Fibroblast of lung (primary cell): ENCODE data around the gene RABIF. TPM values are rescaled to one million over a fixed set of nuclear protein-coding genes. Genes with fewer than 3 reads are reported as not detected.

Experiments used
- DNase-seq, 2 donors: peaks; one replicate each; pipeline versions ENCODE4 v3.0.0 to v3.0.0-alpha.2; 2010; ENCODE audit warnings: low read depth in 2 of 2
- H2AFZ ChIP-seq: 2 replicates; pipeline ENCODE4 v1.5.1; 2012; ENCODE audit warnings: low read length, control low read depth, inconsistent platforms
- H3K27ac ChIP-seq: 2 replicates; pipeline ENCODE4 v1.5.1; 2011; ENCODE audit warnings: low read length, control low read depth; ENCODE audit not compliant: insufficient read depth
- H3K27me3 ChIP-seq: 2 replicates; pipeline ENCODE4 v1.5.1; 2011; ENCODE audit warnings: mild to moderate bottlenecking, low read length; ENCODE audit not compliant: control insufficient read depth, insufficient read depth
- H3K36me3 ChIP-seq: 2 replicates; pipeline ENCODE4 v1.5.1; 2011; ENCODE audit warnings: low read length; ENCODE audit not compliant: control insufficient read depth, insufficient read depth
- H3K4me1 ChIP-seq: 2 replicates; pipeline ENCODE4 v1.5.1; 2011; ENCODE audit warnings: low read length; ENCODE audit not compliant: control insufficient read depth, insufficient read depth; ENCODE audit errors: extremely low read depth
- H3K4me2 ChIP-seq: 2 replicates; pipeline ENCODE4 v1.5.1; 2011; ENCODE audit warnings: low read length, control low read depth; ENCODE audit not compliant: insufficient read depth; ENCODE audit errors: extremely low read depth
- H3K4me3 ChIP-seq, 4 experiments: fragments of 200-600 bp in 1 of 4; sonication (generic) in 1 of 4; replicated peaks in 1 of 4; 2 replicates each; pipeline ENCODE4 v1.5.1; 2011 to 2016; ENCODE audit warnings: low read length in 4 of 4, low read depth in 3 of 4, mild to moderate bottlenecking in 3 of 4, control low read depth in 2 of 4, inconsistent platforms in 1 of 4, mixed read lengths in 1 of 4; ENCODE audit not compliant: insufficient read depth in 1 of 4; ENCODE audit errors: control extremely low read depth in 1 of 4
- H3K79me2 ChIP-seq: 2 replicates; pipeline ENCODE4 v1.5.1; 2012; ENCODE audit warnings: mild to moderate bottlenecking, low read length, inconsistent platforms; ENCODE audit not compliant: control insufficient read depth, insufficient read depth
- H3K9ac ChIP-seq: 2 replicates; pipeline ENCODE4 v1.5.1; 2011; ENCODE audit warnings: mild to moderate bottlenecking, low read length, control low read depth; ENCODE audit not compliant: insufficient read depth
- H3K9me3 ChIP-seq: 2 replicates; pipeline ENCODE4 v1.5.1; 2012; ENCODE audit warnings: low read depth, low read length; ENCODE audit not compliant: control insufficient read depth, insufficient read depth
- H4K20me1 ChIP-seq: 2 replicates; pipeline ENCODE4 v1.5.1; 2011; ENCODE audit warnings: low read length; ENCODE audit not compliant: control insufficient read depth, insufficient read depth; ENCODE audit errors: extremely low read depth
- CTCF ChIP-seq, 2 donors: IDR thresholded peaks in 1 of 2; conservative IDR thresholded peaks in 1 of 2; 1 replicate in 1 of 2; 2 replicates in 1 of 2; pipeline ENCODE4 v1.5.1; 2011 to 2012; ENCODE audit warnings: low read length in 2 of 2, control low read depth in 1 of 2, inconsistent platforms in 1 of 2, low read depth in 1 of 2, mild to moderate bottlenecking in 1 of 2
- EZH2 ChIP-seq: IDR thresholded peaks from 2 replicates; pipeline ENCODE4 v1.5.1; 2012; ENCODE audit warnings: low read length, control low read depth, mild to moderate bottlenecking; ENCODE audit errors: missing control alignments
- polyA plus RNA-seq, 2 donors: library from polyadenylated mRNA; depleted of rRNA in 1 of 2; stranded (reverse) in 1 of 2; unstranded in 1 of 2; fragments of >200 nt; gene quantifications; 2 replicates each; pipeline ENCODE4 v1.2.1, GENCODE V29; 2011 to 2012; ENCODE audit warnings: missing spikeins in 1 of 2
- total RNA-seq: library from RNA; depleted of rRNA; stranded (reverse); fragments of >200 nt; gene quantifications from 2 replicates; pipeline ENCODE4 v1.2.1, GENCODE V29; 2014

RABIF gene
- total and polyA plus RNA-seq, 2 donors (not counting 1 experiment from before 2014, with no cell fraction given) = 5.9 to 14.6 TPM

GRCh38 chr1:202848191-202848542, 40.8 kb downstream of the RABIF start:
- TF ChIP-seq CTCF (conservative IDR thresholded peaks at IDR 0.05 in 1 of 2, IDR thresholded peaks at IDR 0.05 in 1 of 2; ENCODE audit: low read depth in 1 of 2, low read length in 2 of 2) (no peak), EZH2 (no peak)
- Histone ChIP-seq H3K27me3 (peaks cover 7% of the 10 kb centered on the region), H3K4me2 (no peak overlapping the region), H4K20me1 (no peaks in the 10 kb centered on the region), H3K9me3 (no peaks in the 10 kb centered on the region), H3K4me1 (no peaks in the 10 kb centered on the region), H3K4me3 (no peak overlapping the region), H2AFZ (no peak overlapping the region), H3K79me2 (no peaks in the 10 kb centered on the region), H3K9ac (no peak overlapping the region), H3K36me3 (no peaks in the 10 kb centered on the region), H3K27ac (no peak overlapping the region)
- peak in 1 of 2 donors; percentile 6 for DNase-seq

GRCh38 chr1:202844935-202845334, 44.0 kb downstream of the RABIF start:
- Histone ChIP-seq H3K27ac (no peak overlapping the region), H3K79me2 (no peaks in the 10 kb centered on the region)

GRCh38 chr1:202844259-202844658, 44.7 kb downstream of the RABIF start:
- TF ChIP-seq CTCF (conservative IDR thresholded peaks at IDR 0.05 in 1 of 2, IDR thresholded peaks at IDR 0.05 in 1 of 2; ENCODE audit: low read depth in 1 of 2, low read length in 2 of 2) = no peak
- no peak for TF ChIP-seq EZH2
- DNase-seq = no peak
- Histone ChIP-seq H3K27me3 (peaks cover 7% of the 10 kb centered on the region), H3K9me3 (no peaks in the 10 kb centered on the region), H3K36me3 (no peaks in the 10 kb centered on the region), H3K4me3 (no peak overlapping the region), H3K4me1 (no peaks in the 10 kb centered on the region), H3K9ac (no peak overlapping the region), H4K20me1 (no peaks in the 10 kb centered on the region), H3K79me2 (no peaks in the 10 kb centered on the region), H2AFZ (no peak overlapping the region), H3K27ac (no peak overlapping the region), H3K4me2 (no peak overlapping the region)

More at GRCh38 chr1:202844935-202845334, 44.0 kb downstream of the RABIF start:
- no peaks in the 10 kb centered on the region for H4K20me1 ChIP-seq
- no peak for DNase-seq
- H3K36me3 ChIP-seq = no peaks in the 10 kb centered on the region
- no peak overlapping the region for H2AFZ ChIP-seq
- H3K27me3 ChIP-seq = peaks cover 7% of the 10 kb centered on the region
- TF ChIP-seq EZH2 = no peak
- TF ChIP-seq CTCF (conservative IDR thresholded peaks at IDR 0.05 in 1 of 2, IDR thresholded peaks at IDR 0.05 in 1 of 2; ENCODE audit: low read depth in 1 of 2, low read length in 2 of 2) = no peak
- no peaks in the 10 kb centered on the region for H3K4me1 ChIP-seq
- no peak overlapping the region for H3K4me2 ChIP-seq
- H3K9me3 ChIP-seq = no peaks in the 10 kb centered on the region
- no peak overlapping the region for H3K9ac ChIP-seq
- H3K4me3 ChIP-seq = no peak overlapping the region
